ENCODE results near the gene SUMO2. TPM values are rescaled to one million over a fixed set of nuclear protein-coding genes. Genes with fewer than 3 reads are reported as not detected.
"Not testable (repeated sequence)": the region's sequence is repeated elsewhere in the genome, so short reads cannot be mapped to it uniquely, and the experiment has no call there.

Gene SUMO2
- total and polyA plus RNA-seq, 2 experiments from 2014 or later = 139 to 890 TPM

DNA sequence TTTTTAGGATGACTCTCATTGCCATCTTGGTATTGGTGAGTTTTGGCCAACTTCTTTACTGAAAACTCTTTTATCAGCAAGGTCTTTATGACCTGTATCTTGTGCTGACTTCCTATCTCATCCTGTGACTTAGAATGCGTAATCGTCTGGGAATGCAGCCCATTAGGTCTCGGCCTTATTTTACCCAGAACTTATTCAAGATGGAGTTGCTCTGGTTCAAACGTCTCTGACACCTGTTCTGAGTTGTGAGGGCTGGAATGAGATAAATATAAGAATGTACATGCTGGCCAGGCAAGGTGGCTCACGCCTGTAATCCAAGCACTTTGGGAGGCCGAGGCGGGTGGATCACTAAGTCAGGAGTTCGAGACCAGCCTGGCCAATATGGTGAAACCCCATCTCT, 24.3 kb downstream of the SUMO2 start:
- H3K9me3 Mint-ChIP-seq; DNase-seq (ENCODE audit: low spot score); H3K79me2 ChIP-seq (replicated peaks; ENCODE audit: insufficient read depth); H3K27ac Mint-ChIP-seq; H3K36me3 ChIP-seq (ENCODE audit: insufficient read depth); H3K36me3 Mint-ChIP-seq (ENCODE audit: low read depth); H3K27me3 ChIP-seq (ENCODE audit: insufficient read depth); H4K20me1 ChIP-seq (replicated peaks; ENCODE audit: insufficient read depth); H3K27ac ChIP-seq (ENCODE audit: low read depth); H2AFZ ChIP-seq; H3K4me3 ChIP-seq; H3K4me3 Mint-ChIP-seq; H3K4me2 ChIP-seq; H3K9me2 ChIP-seq (ENCODE audit: insufficient read depth); ATAC-seq: not testable (repeated sequence)
- peaks cover 16% of the 10 kb centered on the region for H3K4me1 Mint-ChIP-seq
- Histone ChIP-seq H3K4me1 (ENCODE audit: insufficient read depth) (peaks cover 12% of the 10 kb centered on the region), H3F3A (replicated peaks; ENCODE audit: low read depth) (peaks cover 23% of the 10 kb centered on the region)
- peaks cover 14% of the 10 kb centered on the region for H3K27me3 Mint-ChIP-seq (ENCODE audit: insufficient read depth, low read depth, poor library complexity)

DNA sequence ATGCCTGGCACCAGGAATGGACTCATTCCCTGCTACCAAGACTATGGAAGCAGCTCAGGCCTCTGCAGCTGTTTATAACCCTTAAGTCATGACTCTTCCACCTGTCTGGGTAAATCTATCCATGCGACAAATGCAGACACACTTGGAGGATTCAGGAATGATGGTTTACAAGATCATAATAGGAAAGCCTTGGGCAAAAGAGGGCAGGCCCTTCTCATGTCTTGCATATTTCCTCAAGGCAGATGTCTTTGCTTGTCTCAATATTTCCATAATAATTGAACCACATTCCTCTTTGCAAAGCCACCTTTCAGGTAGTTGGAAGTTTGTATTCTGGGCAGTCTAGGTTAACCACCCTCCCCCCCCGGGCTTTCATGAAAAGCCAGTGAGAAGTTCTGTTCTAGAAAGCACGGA, 27.6 kb downstream of the SUMO2 start:
- peaks cover 27% of the 10 kb centered on the region for H3K4me1 ChIP-seq (ENCODE audit: insufficient read depth)
- DNase-seq (ENCODE audit: low spot score) (peak; percentile 76), ATAC-seq (peak; percentile 3)
- Mint-ChIP-seq H3K36me3 (ENCODE audit: low read depth) (peaks cover 25% of the 10 kb centered on the region), H3K4me3 (peak overlapping the region; percentile 87), H3K27me3 (ENCODE audit: insufficient read depth, low read depth, poor library complexity) (peaks cover 15% of the 10 kb centered on the region), H3K4me1 (peaks cover 28% of the 10 kb centered on the region), H3K9me3 (peaks cover 2% of the 10 kb centered on the region; the same call in 1 of the 3 replicates), H3K27ac (peak overlapping the region; percentile 58)
- peaks cover 23% of the 10 kb centered on the region for H3F3A ChIP-seq (replicated peaks; ENCODE audit: low read depth)
- H3K27ac ChIP-seq (ENCODE audit: low read depth) = peak overlapping the region; percentile 83; the same call in 1 of the 2 replicates
- TF ChIP-seq ZNF114 (CRISPR knock-in tag; IDR thresholded peaks at IDR 0.05) (no peak), EZH2phosphoT487 (IDR thresholded peaks at IDR 0.05; ENCODE audit: unreplicated experiment) (no peak), EZH2 (IDR thresholded peaks at IDR 0.05; ENCODE audit: low read depth, unreplicated experiment) (no peak), POLR2AphosphoS5 (IDR thresholded peaks at IDR 0.05; ENCODE audit: low read depth) (no peak), CREB1 (CRISPR knock-in tag; IDR thresholded peaks at IDR 0.05; ENCODE audit: low read depth) (0 out of 2 replicates have a peak, but pooled peaks have one; percentile 17)
- TF ChIP-seq, protein P1, sequence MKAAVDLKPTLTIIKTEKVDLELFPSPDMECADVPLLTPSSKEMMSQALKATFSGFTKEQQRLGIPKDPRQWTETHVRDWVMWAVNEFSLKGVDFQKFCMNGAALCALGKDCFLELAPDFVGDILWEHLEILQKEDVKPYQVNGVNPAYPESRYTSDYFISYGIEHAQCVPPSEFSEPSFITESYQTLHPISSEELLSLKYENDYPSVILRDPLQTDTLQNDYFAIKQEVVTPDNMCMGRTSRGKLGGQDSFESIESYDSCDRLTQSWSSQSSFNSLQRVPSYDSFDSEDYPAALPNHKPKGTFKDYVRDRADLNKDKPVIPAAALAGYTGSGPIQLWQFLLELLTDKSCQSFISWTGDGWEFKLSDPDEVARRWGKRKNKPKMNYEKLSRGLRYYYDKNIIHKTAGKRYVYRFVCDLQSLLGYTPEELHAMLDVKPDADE (IDR thresholded peaks at IDR 0.05) = no peak
- no peaks in the 10 kb centered on the region for H3K9me2 ChIP-seq (ENCODE audit: insufficient read depth)
- H4K20me1 ChIP-seq (replicated peaks; ENCODE audit: insufficient read depth) = peaks cover 23% of the 10 kb centered on the region
- no peak overlapping the region for H2AFZ ChIP-seq
- no peaks in the 10 kb centered on the region for H3K27me3 ChIP-seq (ENCODE audit: insufficient read depth)
- H3K4me3 ChIP-seq = peak overlapping the region; percentile 43
- H3K79me2 ChIP-seq (replicated peaks; ENCODE audit: insufficient read depth) = peaks cover 40% of the 10 kb centered on the region
- H3K36me3 ChIP-seq (ENCODE audit: insufficient read depth) = no peaks in the 10 kb centered on the region; the same call in 1 of the 2 replicates
- peak overlapping the region; percentile 68 for H3K4me2 ChIP-seq

DNA sequence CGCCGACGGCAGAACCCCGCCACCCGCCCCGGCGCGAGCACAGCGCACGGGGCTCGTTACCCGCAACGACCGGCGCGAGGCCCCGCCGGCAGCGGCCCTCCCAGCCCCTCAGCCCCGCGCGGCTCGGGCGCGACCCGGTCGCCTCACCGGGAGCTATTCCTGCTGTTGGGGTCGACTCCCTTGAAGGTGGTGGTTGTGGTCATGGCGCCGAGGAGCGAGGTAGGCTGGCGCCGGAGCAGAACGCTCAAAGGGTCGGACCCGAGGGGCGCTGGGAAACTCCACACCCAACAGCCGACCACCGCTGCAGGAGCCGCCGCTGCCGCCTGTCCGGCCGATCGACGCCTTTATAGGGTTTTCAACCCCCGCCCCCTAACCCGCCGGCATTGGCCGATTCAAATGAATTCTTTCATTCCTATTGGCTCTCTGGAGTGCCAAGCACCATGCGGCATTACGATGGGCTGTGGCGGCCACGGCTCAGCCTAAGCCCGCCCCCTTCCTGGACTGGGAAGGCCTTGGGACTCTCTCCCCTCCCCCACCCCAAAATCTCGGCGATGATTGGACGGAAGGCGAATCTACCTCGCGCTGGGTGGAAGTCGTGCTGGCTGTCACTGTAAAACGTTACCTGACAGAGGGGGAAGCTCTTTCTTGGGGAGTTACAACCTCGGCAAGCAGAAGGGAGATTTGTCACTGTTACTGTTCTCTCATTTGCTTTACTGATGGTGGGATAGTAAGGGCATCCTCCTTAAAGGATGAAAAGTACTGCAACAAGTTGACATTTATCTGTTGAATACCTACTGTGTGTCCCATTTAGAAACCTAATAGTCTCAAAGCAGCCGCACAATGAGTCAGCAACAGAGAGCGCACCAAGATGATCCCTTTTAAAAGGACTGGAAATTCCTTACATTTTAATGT, 28.3 kb downstream of the SUMO2 start, which contains the start of gene JPT1:
Gene JPT1 (minus strand): TSS at position 318 of the 912 bp plus-strand sequence. CDS start 115 bp downstream, at position 203.
- Histone ChIP-seq H3K27me3 (ENCODE audit: insufficient read depth) (no peaks in the 10 kb centered on the region), H4K20me1 (replicated peaks; ENCODE audit: insufficient read depth) (peaks cover 30% of the 10 kb centered on the region), H3K36me3 (ENCODE audit: insufficient read depth) (no peaks in the 10 kb centered on the region; the same call in 1 of the 2 replicates), H2AFZ (no peak within 1 kb of the TSS), H3K4me1 (ENCODE audit: insufficient read depth) (peaks cover 27% of the 10 kb centered on the region), H3K9me2 (ENCODE audit: insufficient read depth) (no peaks in the 10 kb centered on the region), H3K27ac (ENCODE audit: low read depth) (peak within 1 kb of the TSS; percentile 83; the same call in 1 of the 2 replicates), H3F3A (replicated peaks; ENCODE audit: low read depth) (peaks cover 23% of the 10 kb centered on the region), H3K79me2 (replicated peaks; ENCODE audit: insufficient read depth) (peaks cover 48% of the 10 kb centered on the region), H3K4me2 (peak within 1 kb of the TSS; percentile 79), H3K4me3 (peak within 1 kb of the TSS; percentile 63)
- H3K4me3 Mint-ChIP-seq = peak within 1 kb of the TSS; percentile 93
- H3K27ac Mint-ChIP-seq = peak within 1 kb of the TSS; percentile 87
- H3K9me3 Mint-ChIP-seq = peaks cover 2% of the 10 kb centered on the region; the same call in 1 of the 3 replicates
- ATAC-seq (peak; percentile 91), DNase-seq (ENCODE audit: low spot score) (peak; percentile 100)
- peaks cover 17% of the 10 kb centered on the region for H3K27me3 Mint-ChIP-seq (ENCODE audit: insufficient read depth, low read depth, poor library complexity)
- H3K4me1 Mint-ChIP-seq = peaks cover 31% of the 10 kb centered on the region
- H3K36me3 Mint-ChIP-seq (ENCODE audit: low read depth) = peaks cover 29% of the 10 kb centered on the region
- TF ChIP-seq EZH2 (IDR thresholded peaks at IDR 0.05; ENCODE audit: low read depth, unreplicated experiment) (no peak), POLR2AphosphoS5 (IDR thresholded peaks at IDR 0.05; ENCODE audit: low read depth) (peak; percentile 99), CREB1 (CRISPR knock-in tag; IDR thresholded peaks at IDR 0.05; ENCODE audit: low read depth) (peak; percentile 47)
- TF ChIP-seq, protein P2, sequence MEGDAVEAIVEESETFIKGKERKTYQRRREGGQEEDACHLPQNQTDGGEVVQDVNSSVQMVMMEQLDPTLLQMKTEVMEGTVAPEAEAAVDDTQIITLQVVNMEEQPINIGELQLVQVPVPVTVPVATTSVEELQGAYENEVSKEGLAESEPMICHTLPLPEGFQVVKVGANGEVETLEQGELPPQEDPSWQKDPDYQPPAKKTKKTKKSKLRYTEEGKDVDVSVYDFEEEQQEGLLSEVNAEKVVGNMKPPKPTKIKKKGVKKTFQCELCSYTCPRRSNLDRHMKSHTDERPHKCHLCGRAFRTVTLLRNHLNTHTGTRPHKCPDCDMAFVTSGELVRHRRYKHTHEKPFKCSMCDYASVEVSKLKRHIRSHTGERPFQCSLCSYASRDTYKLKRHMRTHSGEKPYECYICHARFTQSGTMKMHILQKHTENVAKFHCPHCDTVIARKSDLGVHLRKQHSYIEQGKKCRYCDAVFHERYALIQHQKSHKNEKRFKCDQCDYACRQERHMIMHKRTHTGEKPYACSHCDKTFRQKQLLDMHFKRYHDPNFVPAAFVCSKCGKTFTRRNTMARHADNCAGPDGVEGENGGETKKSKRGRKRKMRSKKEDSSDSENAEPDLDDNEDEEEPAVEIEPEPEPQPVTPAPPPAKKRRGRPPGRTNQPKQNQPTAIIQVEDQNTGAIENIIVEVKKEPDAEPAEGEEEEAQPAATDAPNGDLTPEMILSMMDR (conservative IDR thresholded peaks at IDR 0.05; ENCODE audit: low read depth in 2 of 2) = no peak
- TF ChIP-seq, protein P3, sequence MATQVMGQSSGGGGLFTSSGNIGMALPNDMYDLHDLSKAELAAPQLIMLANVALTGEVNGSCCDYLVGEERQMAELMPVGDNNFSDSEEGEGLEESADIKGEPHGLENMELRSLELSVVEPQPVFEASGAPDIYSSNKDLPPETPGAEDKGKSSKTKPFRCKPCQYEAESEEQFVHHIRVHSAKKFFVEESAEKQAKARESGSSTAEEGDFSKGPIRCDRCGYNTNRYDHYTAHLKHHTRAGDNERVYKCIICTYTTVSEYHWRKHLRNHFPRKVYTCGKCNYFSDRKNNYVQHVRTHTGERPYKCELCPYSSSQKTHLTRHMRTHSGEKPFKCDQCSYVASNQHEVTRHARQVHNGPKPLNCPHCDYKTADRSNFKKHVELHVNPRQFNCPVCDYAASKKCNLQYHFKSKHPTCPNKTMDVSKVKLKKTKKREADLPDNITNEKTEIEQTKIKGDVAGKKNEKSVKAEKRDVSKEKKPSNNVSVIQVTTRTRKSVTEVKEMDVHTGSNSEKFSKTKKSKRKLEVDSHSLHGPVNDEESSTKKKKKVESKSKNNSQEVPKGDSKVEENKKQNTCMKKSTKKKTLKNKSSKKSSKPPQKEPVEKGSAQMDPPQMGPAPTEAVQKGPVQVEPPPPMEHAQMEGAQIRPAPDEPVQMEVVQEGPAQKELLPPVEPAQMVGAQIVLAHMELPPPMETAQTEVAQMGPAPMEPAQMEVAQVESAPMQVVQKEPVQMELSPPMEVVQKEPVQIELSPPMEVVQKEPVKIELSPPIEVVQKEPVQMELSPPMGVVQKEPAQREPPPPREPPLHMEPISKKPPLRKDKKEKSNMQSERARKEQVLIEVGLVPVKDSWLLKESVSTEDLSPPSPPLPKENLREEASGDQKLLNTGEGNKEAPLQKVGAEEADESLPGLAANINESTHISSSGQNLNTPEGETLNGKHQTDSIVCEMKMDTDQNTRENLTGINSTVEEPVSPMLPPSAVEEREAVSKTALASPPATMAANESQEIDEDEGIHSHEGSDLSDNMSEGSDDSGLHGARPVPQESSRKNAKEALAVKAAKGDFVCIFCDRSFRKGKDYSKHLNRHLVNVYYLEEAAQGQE (IDR thresholded peaks at IDR 0.05; ENCODE audit: unreplicated experiment) = no peak

Measured in GM23338 (cell line).